DMS 273 treated with DMSO at 0.1 percent for 48 hours (cell line): Measurements from ENCODE around the gene PTPRA.
A peak's percentile ranks its signal among the peaks of the same experiment; 100 is the strongest.

Experiments
- DNase-seq: peaks from one replicate; lab custom pipeline; 2025; lab: John Stamatoyannopoulos, UW

The PTPRA gene

GRCh38 chr20:2858591-2858990 is 14.7 kb upstream of the PTPRA start:
- no peak for DNase-seq

GRCh38 chr20:2859330-2860121 is 13.8 kb upstream of the PTPRA start:
- DNase-seq, result no peak

GRCh38 chr20:2864626-2865025 is 8.7 kb upstream of the PTPRA start:
- no peak for DNase-seq

GRCh38 chr20:2865101-2865500 is 8.2 kb upstream of the PTPRA start:
- DNase-seq, result no peak

- DNase-seq, result no peak
These were observed 7.7 kb upstream of the PTPRA start for GRCh38 chr20:2865630-2866029.

GRCh38 chr20:2866236-2866635 is 7.0 kb upstream of the PTPRA start:
- DNase-seq, result no peak

GRCh38 chr20:2867081-2867864 is 6.0 kb upstream of the PTPRA start:
- no peak for DNase-seq

- no peak for DNase-seq
These were observed 3.9 kb upstream of the PTPRA start for GRCh38 chr20:2869381-2869780.

- no peak for DNase-seq
These were observed 2.2 kb upstream of the PTPRA start for GRCh38 chr20:2871111-2871465.

- no peak for DNase-seq
These were observed 1.4 kb upstream of the PTPRA start for GRCh38 chr20:2871661-2872458.

- peak; percentile 21 for DNase-seq
These were observed 747 bp upstream of the PTPRA start for GRCh38 chr20:2872459-2873009.

- DNase-seq, result no peak
These were observed 413 bp downstream of the PTPRA start for GRCh38 chr20:2873747-2874041.

- DNase-seq, result no peak
These were observed 1.2 kb downstream of the PTPRA start for GRCh38 chr20:2874456-2874855.

- no peak for DNase-seq
These were observed 2.5 kb downstream of the PTPRA start for GRCh38 chr20:2875690-2876203.

- DNase-seq, result no peak
These were observed 5.2 kb downstream of the PTPRA start for GRCh38 chr20:2878515-2878914.

- peak; percentile 84 for DNase-seq
These were observed 5.9 kb downstream of the PTPRA start for GRCh38 chr20:2879146-2879545.

GRCh38 chr20:2880650-2881049 is 7.4 kb downstream of the PTPRA start:
- no peak for DNase-seq

- DNase-seq, result no peak
These were observed 10.7 kb downstream of the PTPRA start for GRCh38 chr20:2883726-2884637.

GRCh38 chr20:2887715-2888114 is 14.4 kb downstream of the PTPRA start:
- no peak for DNase-seq

- no peak for DNase-seq
These were observed 15.1 kb downstream of the PTPRA start for GRCh38 chr20:2888224-2888955.

GRCh38 chr20:2889209-2889608 is 15.9 kb downstream of the PTPRA start:
- no peak for DNase-seq
